ENCODE measurements around the gene TRIM29. TPM values are rescaled to one million over a fixed set of nuclear protein-coding genes. Genes with fewer than 3 reads are reported as not detected.

Gene TRIM29
- total RNA-seq, 1 experiment from 2014 or later, result not detected

GRCh38 chr11:120116966-120117365 is 20.9 kb downstream of the TRIM29 start:
- Histone ChIP-seq H2BK120ac (ENCODE audit: low read depth, low read length, poor library complexity, severe bottlenecking) (no peak overlapping the region), H3K9me3 (ENCODE audit: control insufficient read depth, low read depth, low read length) (no peaks in the 10 kb centered on the region), H3K27ac (ENCODE audit: insufficient read length, low read depth, low read length) (no peak overlapping the region), H3K4me1 (ENCODE audit: insufficient read depth, low read length) (no peaks in the 10 kb centered on the region), H3K9ac (ENCODE audit: extremely low read depth, insufficient read length, low read length) (no peak overlapping the region), H3K79me2 (ENCODE audit: insufficient read depth, low read length) (no peaks in the 10 kb centered on the region), H4K91ac (ENCODE audit: insufficient read length, low read depth, low read length) (no peak overlapping the region), H3K79me1 (ENCODE audit: insufficient read depth, low read depth, low read length, poor library complexity, severe bottlenecking) (no peaks in the 10 kb centered on the region), H2BK15ac (ENCODE audit: low read depth, low read length) (no peak overlapping the region), H3K23ac (ENCODE audit: insufficient read length, low read depth, low read length) (no peak overlapping the region), H4K20me1 (ENCODE audit: control insufficient read depth, insufficient read depth, insufficient read length) (no peaks in the 10 kb centered on the region), H3K14ac (ENCODE audit: insufficient read depth, low read length) (no peak overlapping the region), H3K4ac (ENCODE audit: low read depth, low read length) (no peak overlapping the region), H2AK5ac (ENCODE audit: insufficient read length, low read length) (no peak overlapping the region), H2AFZ (ENCODE audit: low read length) (no peak overlapping the region), H3T11ph (ENCODE audit: low read length) (no peak overlapping the region), H2BK20ac (ENCODE audit: low read depth, low read length, poor library complexity, severe bottlenecking) (no peak overlapping the region), H4K8ac (replicated peaks; ENCODE audit: insufficient read length, low read depth, low read length) (no peak overlapping the region), H4K5ac (ENCODE audit: insufficient read length, low read depth, low read length) (no peak overlapping the region), H2BK5ac (ENCODE audit: insufficient read length, low read length) (no peak overlapping the region), H2BK12ac (ENCODE audit: insufficient read length, low read depth, low read length) (no peak overlapping the region), H3K18ac (ENCODE audit: insufficient read length, low read depth, low read length) (no peak overlapping the region), H3K4me2 (ENCODE audit: insufficient read depth, insufficient read length, low read length) (no peak overlapping the region), H3K27me3 (ENCODE audit: insufficient read depth, low read length) (no peaks in the 10 kb centered on the region), H3K56ac (ENCODE audit: insufficient read length, low read depth, low read length) (no peak overlapping the region), H3K23me2 (ENCODE audit: insufficient read length, low read depth, low read length, poor library complexity, severe bottlenecking) (no peaks in the 10 kb centered on the region)
- Mint-ChIP-seq H3K36me3 (ENCODE audit: insufficient read depth in 1 of 3, low read depth in 3 of 3) (peaks cover 0 to 6% (median 5%) of the 10 kb centered on the region in 3 experiments; a peak in 3 of 7 replicates), H3K9me3 (peaks cover 3 to 5% of the 10 kb centered on the region in 2 experiments), H3K4me1 (peaks cover 5 to 18% of the 10 kb centered on the region in 2 experiments), H3K27ac (no peak overlapping the region), H3K4me3 (no peak overlapping the region), H3K27me3 (ENCODE audit: low read depth) (peaks cover 41% of the 10 kb centered on the region)
- no peak for TF ChIP-seq CTCF (conservative IDR thresholded peaks at IDR 0.05)
- DNase-seq, result no peak
- no CpG with 5 or more reads among the region's 7 CpGs for WGBS (ENCODE audit: extremely low coverage, insufficient read length, low lambda C conversion rate)

Measured in H9 (cell line).